SK-N-SH treated with all-trans-retinoic acid at 6 μM for 48 hours (cell line): ENCODE data around the gene HDAC10.

Source experiments
- ARNTL ChIP-seq: fragments of 450-650 bp; formaldehyde crosslinking; IDR thresholded peaks from 2 replicates; pipeline ENCODE4 v1.5.0; 2020; ENCODE audit warnings: low read depth, mild to moderate bottlenecking, moderate library complexity, borderline replicate concordance
- BACH2 ChIP-seq: fragments of 250-450 bp; sonication (Bioruptor Pico); IDR thresholded peaks from 2 replicates; pipeline ENCODE4 v1.9.0; 2021; ENCODE audit warnings: mild to moderate bottlenecking, borderline replicate concordance
- CREB5 ChIP-seq: fragments of 250-450 bp; sonication (Bioruptor Pico); IDR thresholded peaks from 2 replicates; pipeline ENCODE4 v1.5.1; 2020; ENCODE audit warnings: low read depth, mild to moderate bottlenecking, moderate library complexity
- CSDC2 ChIP-seq: fragments of 250-450 bp; sonication (Bioruptor Pico); IDR thresholded peaks from 2 replicates; pipeline ENCODE4 v1.5.0; 2020; ENCODE audit warnings: mild to moderate bottlenecking, moderate library complexity
- ESRRG ChIP-seq: fragments of 250-450 bp; sonication (Bioruptor Pico); IDR thresholded peaks from 2 replicates; pipeline ENCODE4 v1.6.1; 2021; ENCODE audit warnings: mild to moderate bottlenecking
- OSR1 ChIP-seq: fragments of 250-450 bp; sonication (Bioruptor Pico); IDR thresholded peaks from 2 replicates; pipeline ENCODE4 v1.8.0; 2022; ENCODE audit warnings: moderate library complexity, mild to moderate bottlenecking, inconsistent platforms
- PATZ1 ChIP-seq: fragments of 250-450 bp; sonication (Bioruptor Pico); IDR thresholded peaks from 2 replicates; pipeline ENCODE4 v1.8.0; 2020; ENCODE audit warnings: mild to moderate bottlenecking, moderate library complexity, borderline replicate concordance
- PPARA ChIP-seq: fragments of 250-450 bp; sonication (Bioruptor Pico); IDR thresholded peaks from 2 replicates; pipeline ENCODE4 v1.5.0; 2020; ENCODE audit warnings: mild to moderate bottlenecking, borderline replicate concordance
- RARB ChIP-seq: fragments of 250-450 bp; sonication (Bioruptor Pico); IDR thresholded peaks from 2 replicates; pipeline ENCODE4 v1.8.0; 2021; ENCODE audit warnings: mild to moderate bottlenecking, moderate library complexity
- SNAI2 ChIP-seq: fragments of 250-450 bp; sonication (Bioruptor Pico); IDR thresholded peaks from 2 replicates; pipeline ENCODE4 v1.5.0; 2020; ENCODE audit warnings: mild to moderate bottlenecking, moderate library complexity
- TSHZ2 ChIP-seq: fragments of 250-450 bp; sonication (Bioruptor Pico); IDR thresholded peaks from 2 replicates; pipeline ENCODE4 v1.5.0; 2020; ENCODE audit warnings: mild to moderate bottlenecking, moderate library complexity
- ZC3H10 ChIP-seq: fragments of 250-450 bp; sonication (Bioruptor Pico); IDR thresholded peaks from 2 replicates; pipeline ENCODE4 v1.5.1; 2021; ENCODE audit warnings: mild to moderate bottlenecking, moderate library complexity
- ZFP3 ChIP-seq: fragments of 250-450 bp; sonication (Bioruptor Pico); IDR thresholded peaks from 2 replicates; pipeline ENCODE4 v1.5.0; 2020; ENCODE audit warnings: mild to moderate bottlenecking, moderate library complexity
- ZFP30 ChIP-seq: fragments of 450-650 bp; formaldehyde crosslinking; IDR thresholded peaks from 2 replicates; pipeline ENCODE4 v1.5.0; 2022; ENCODE audit warnings: mild to moderate bottlenecking, moderate library complexity

- TF ChIP-seq PATZ1 (CRISPR knock-in tag) (no peak), RARB (CRISPR knock-in tag) (no peak), ZFP3 (no peak), ARNTL (CRISPR knock-in tag) (no peak), OSR1 (CRISPR knock-in tag) (no peak), SNAI2 (CRISPR knock-in tag) (no peak), ZC3H10 (CRISPR knock-in tag) (no peak), TSHZ2 (CRISPR knock-in tag) (no peak), BACH2 (no peak), ZFP30 (no peak), CREB5 (no peak), PPARA (no peak), ESRRG (CRISPR knock-in tag) (no peak), CSDC2 (CRISPR knock-in tag) (no peak)
Measured at GRCh38 chr22:50245214-50246072, 5.6 kb downstream of the HDAC10 start.
